Measurements from ENCODE around the gene COPB1. TPM values are rescaled to one million over a fixed set of nuclear protein-coding genes. Genes with fewer than 3 reads are reported as not detected.

Gene COPB1
- total and polyA plus RNA-seq, 9 of the 15 experiments (the other 6 are each of a cell fraction or from before 2014, with no cell fraction given) = 64.7 to 188 (median 91.6) TPM

GRCh38 chr11:14499560-14500180 is at the start of gene COPB1 (continued):
- peak; percentile 36; the same call in 1 of the 2 replicates for TF ChIP-seq HCFC1 (IDR thresholded peaks at IDR 0.05; ENCODE audit: low read depth, low read length)
- TF ChIP-seq CGGBP1 (CRISPR knock-in tag; IDR thresholded peaks at IDR 0.05) = no peak; the same call in 1 of the 2 replicates
- TF ChIP-seq PPARD (CRISPR knock-in tag; IDR thresholded peaks at IDR 0.05) = no peak
- TF ChIP-seq NEUROD1 (IDR thresholded peaks at IDR 0.05; ENCODE audit: borderline replicate concordance, low read depth, low read length, partially characterized antibody) = no peak
- TF ChIP-seq ETS1 (conservative IDR thresholded peaks at IDR 0.05; ENCODE audit: control insufficient read depth, low read depth, low read length) = peak; percentile 44; the same call in 1 of the 2 replicates
- no peak for TF ChIP-seq KLF10 (CRISPR knock-in tag; IDR thresholded peaks at IDR 0.05)
- TF ChIP-seq ZNF140 (CRISPR knock-in tag; IDR thresholded peaks at IDR 0.05) = no peak
- no peak for TF ChIP-seq DACH1 (IDR thresholded peaks at IDR 0.05; ENCODE audit: partially characterized antibody)
- TF ChIP-seq MYC (IDR thresholded peaks at IDR 0.05; ENCODE audit: low read depth, low read length) = no peak
- TF ChIP-seq MYC (CRISPR knock-in tag; IDR thresholded peaks at IDR 0.05; ENCODE audit: borderline replicate concordance, low read depth) = no peak
- TF ChIP-seq CBFB (CRISPR knock-in tag; IDR thresholded peaks at IDR 0.05) = no peak
- TF ChIP-seq PBX2 (CRISPR knock-in tag; IDR thresholded peaks at IDR 0.05; ENCODE audit: low read depth) = no peak
- TF ChIP-seq PBX2 (tag; conservative IDR thresholded peaks at IDR 0.05; ENCODE audit: low read depth) = no peak
- TF ChIP-seq ZNF592 (IDR thresholded peaks at IDR 0.05) = no peak
- TF ChIP-seq KLF16 (IDR thresholded peaks at IDR 0.05) = peak; percentile 63; the same call in 1 of the 2 replicates
- no peak for TF ChIP-seq ZNF232 (CRISPR knock-in tag; IDR thresholded peaks at IDR 0.05)
- TF ChIP-seq ETS2 (tag; IDR thresholded peaks at IDR 0.05; ENCODE audit: borderline replicate concordance, poor library complexity, severe bottlenecking) = no peak
- TF ChIP-seq TAF9B (IDR thresholded peaks at IDR 0.05; ENCODE audit: partially characterized antibody) = peak; percentile 34
- TF ChIP-seq ZNF133 (CRISPR knock-in tag; IDR thresholded peaks at IDR 0.05) = no peak
- TF ChIP-seq XRCC5 (IDR thresholded peaks at IDR 0.05; ENCODE audit: low read depth, low read length) = no peak
- TF ChIP-seq ZNF316 (IDR thresholded peaks at IDR 0.05) = no peak
- no peak for TF ChIP-seq NFIX (CRISPR knock-in tag; IDR thresholded peaks at IDR 0.05; ENCODE audit: low read depth)

All from K562 (cell line).